ENCODE measurements around the gene TNNI2.

DNA sequence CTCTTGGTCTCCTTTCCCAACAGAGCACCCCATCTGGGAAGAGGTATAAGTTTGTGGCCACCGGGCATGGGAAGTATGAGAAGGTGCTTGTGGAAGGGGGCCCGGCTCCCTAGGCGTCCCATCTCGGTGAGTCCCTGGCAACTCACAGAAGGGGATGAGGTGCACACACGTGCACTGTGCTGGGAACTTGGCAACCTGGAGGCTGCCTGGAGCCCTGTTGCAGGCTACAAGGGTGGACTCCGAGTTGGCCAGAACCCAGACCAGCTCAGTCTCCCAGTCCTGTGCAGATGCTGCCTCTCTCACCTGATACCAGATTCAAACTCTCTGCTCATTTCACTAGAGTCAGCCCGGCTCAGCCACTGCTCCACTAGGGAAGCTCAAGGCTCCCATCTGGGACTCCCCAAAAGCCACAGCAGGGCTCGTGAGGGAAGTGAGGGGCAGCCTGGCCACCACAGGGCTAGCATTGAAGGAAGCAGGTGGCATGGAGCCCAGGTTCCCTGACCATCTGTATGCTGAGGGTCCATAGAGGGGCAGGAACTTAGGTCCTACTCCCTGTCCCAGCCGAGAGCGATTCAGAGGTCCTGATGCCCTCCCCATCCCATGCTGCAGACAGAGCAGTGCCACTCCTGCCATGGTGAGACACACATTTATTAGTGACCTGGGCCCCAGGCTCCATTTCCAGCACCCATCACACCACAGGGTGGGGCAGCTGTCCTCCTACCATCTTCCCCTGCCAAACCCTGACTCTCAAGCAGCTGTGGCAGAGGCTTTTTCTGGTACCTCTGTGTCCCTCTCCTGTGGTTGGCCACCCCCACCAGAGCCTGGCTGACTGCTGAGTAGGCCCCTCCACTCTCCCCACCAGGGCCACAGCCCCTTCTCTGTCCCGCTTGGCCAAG lies 48.9 kb downstream of the TNNI2 start:
- TF ChIP-seq MEF2A (IDR thresholded peaks at IDR 0.05; ENCODE audit: borderline replicate concordance, low read depth) (no peak), JUND (IDR thresholded peaks at IDR 0.05) (no peak), CHD2 (IDR thresholded peaks at IDR 0.05; ENCODE audit: low read length, partially characterized antibody) (no peak), SMC3 (IDR thresholded peaks at IDR 0.05; ENCODE audit: low read depth, low read length) (no peak), NFIC (IDR thresholded peaks at IDR 0.05; ENCODE audit: borderline replicate concordance) (no peak), SIN3A (IDR thresholded peaks at IDR 0.05; ENCODE audit: borderline replicate concordance, low read depth, low read length) (no peak), FOXJ3 (CRISPR knock-in tag; IDR thresholded peaks at IDR 0.05) (no peak), POLR2AphosphoS5 (IDR thresholded peaks at IDR 0.05; ENCODE audit: low read depth, low read length) (no peak), EZH2phosphoT487 (IDR thresholded peaks at IDR 0.05; ENCODE audit: borderline replicate concordance, low read depth) (no peak), MXI1 (IDR thresholded peaks at IDR 0.05; ENCODE audit: low read depth, low read length) (no peak), YY1 (IDR thresholded peaks at IDR 0.05; ENCODE audit: low read depth) (no peak)
- TF ChIP-seq, protein P1, sequence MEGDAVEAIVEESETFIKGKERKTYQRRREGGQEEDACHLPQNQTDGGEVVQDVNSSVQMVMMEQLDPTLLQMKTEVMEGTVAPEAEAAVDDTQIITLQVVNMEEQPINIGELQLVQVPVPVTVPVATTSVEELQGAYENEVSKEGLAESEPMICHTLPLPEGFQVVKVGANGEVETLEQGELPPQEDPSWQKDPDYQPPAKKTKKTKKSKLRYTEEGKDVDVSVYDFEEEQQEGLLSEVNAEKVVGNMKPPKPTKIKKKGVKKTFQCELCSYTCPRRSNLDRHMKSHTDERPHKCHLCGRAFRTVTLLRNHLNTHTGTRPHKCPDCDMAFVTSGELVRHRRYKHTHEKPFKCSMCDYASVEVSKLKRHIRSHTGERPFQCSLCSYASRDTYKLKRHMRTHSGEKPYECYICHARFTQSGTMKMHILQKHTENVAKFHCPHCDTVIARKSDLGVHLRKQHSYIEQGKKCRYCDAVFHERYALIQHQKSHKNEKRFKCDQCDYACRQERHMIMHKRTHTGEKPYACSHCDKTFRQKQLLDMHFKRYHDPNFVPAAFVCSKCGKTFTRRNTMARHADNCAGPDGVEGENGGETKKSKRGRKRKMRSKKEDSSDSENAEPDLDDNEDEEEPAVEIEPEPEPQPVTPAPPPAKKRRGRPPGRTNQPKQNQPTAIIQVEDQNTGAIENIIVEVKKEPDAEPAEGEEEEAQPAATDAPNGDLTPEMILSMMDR (IDR thresholded peaks at IDR 0.05), result no peak
- TF ChIP-seq, protein P2, sequence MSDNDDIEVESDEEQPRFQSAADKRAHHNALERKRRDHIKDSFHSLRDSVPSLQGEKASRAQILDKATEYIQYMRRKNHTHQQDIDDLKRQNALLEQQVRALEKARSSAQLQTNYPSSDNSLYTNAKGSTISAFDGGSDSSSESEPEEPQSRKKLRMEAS (IDR thresholded peaks at IDR 0.05; ENCODE audit: low read depth), result no peak

Measured in SK-N-SH (cell line).